Body of pancreas (tissue), 4 donors: ENCODE measurements around the gene CAMKMT.

ENCODE experiments used
- POLR2A ChIP-seq, 3 donors: fragments of 450-650 bp; IDR thresholded peaks; one replicate each; pipeline ENCODE4 v1.6.1; 2016; ENCODE audit warnings: antibody characterized with exemption in 3 of 3, mild to moderate bottlenecking in 2 of 3
- TF ChIP-seq, protein P1 (sequence below), 7 experiments: fragments of 450-650 bp in 4 of 7; fragments of 200-600 bp in 3 of 7; sonication (generic) in 3 of 7; IDR thresholded peaks; one replicate each; pipeline ENCODE4 v1.5.1; 2016 to 2019; ENCODE audit warnings: antibody characterized with exemption in 7 of 7

DNA sequence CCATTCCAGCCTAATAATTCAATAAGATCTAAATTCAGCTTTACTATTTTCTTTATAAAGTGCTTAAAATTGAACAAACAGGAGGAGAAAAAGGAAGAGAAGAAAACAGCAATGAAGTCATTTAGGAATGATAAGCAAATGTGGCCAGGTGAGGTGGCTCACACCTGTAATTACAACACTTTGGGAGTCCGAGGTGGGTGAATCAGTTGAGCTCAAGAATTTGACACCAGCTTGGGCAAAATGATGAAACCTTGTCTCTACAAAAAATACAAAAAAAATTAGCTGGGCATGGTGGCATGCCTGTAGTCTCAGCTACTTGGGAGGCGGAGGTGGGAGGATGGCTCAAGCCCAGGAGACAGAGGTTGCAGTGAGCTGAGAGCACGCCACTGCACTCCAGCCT lies 129.0 kb downstream of the CAMKMT start:
- TF ChIP-seq, protein P1, sequence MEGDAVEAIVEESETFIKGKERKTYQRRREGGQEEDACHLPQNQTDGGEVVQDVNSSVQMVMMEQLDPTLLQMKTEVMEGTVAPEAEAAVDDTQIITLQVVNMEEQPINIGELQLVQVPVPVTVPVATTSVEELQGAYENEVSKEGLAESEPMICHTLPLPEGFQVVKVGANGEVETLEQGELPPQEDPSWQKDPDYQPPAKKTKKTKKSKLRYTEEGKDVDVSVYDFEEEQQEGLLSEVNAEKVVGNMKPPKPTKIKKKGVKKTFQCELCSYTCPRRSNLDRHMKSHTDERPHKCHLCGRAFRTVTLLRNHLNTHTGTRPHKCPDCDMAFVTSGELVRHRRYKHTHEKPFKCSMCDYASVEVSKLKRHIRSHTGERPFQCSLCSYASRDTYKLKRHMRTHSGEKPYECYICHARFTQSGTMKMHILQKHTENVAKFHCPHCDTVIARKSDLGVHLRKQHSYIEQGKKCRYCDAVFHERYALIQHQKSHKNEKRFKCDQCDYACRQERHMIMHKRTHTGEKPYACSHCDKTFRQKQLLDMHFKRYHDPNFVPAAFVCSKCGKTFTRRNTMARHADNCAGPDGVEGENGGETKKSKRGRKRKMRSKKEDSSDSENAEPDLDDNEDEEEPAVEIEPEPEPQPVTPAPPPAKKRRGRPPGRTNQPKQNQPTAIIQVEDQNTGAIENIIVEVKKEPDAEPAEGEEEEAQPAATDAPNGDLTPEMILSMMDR (IDR thresholded peaks at IDR 0.05), result no peak
- TF ChIP-seq POLR2A (IDR thresholded peaks at IDR 0.05), result no peak
